ENCODE data around the gene ACP4. TPM values are rescaled to one million over a fixed set of nuclear protein-coding genes. Genes with fewer than 3 reads are reported as not detected.

Gene ACP4
- total RNA-seq, 6 experiments from 2014 or later = 0.37 TPM; not detected in 5

GRCh38 chr19:50784710-50785109 lies 5.5 kb upstream of the ACP4 start:
- TF ChIP-seq CTCF (IDR thresholded peaks at IDR 0.05) (no peak), POLR2A (IDR thresholded peaks at IDR 0.05) (no peak)
- ATAC-seq (no peak), DNase-seq (no peak)
- Histone ChIP-seq H3K9me3 (no peaks in the 10 kb centered on the region), H3K27me3 (no peaks in the 10 kb centered on the region), H3K4me3 (no peak overlapping the region), H3K4me1 (no peaks in the 10 kb centered on the region), H3K27ac (no peak overlapping the region), H3K36me3 (no peaks in the 10 kb centered on the region)
- whole genome bisulfite sequencing (ENCODE audit: insufficient coverage, low coverage, low lambda C conversion rate, missing lambda C conversion rate) = 80% methylated on average over 3 of the region's 3 CpGs
- intact Hi-C loops (cut with DNase I) = loop anchor here (10.0 kb wide), 3 partner anchors 70 to 410 kb away; partner anchors contain the start of genes NR1H2 (in 1 of the 2) and SHANK1 (in 1 of the 2)

- intact Hi-C loops (cut with DNase I) = loop anchor here (10.0 kb wide), 3 partner anchors 71 to 411 kb away; partner anchors contain the start of genes NR1H2 (in 1 of the 2) and SHANK1 (in 1 of the 2)
- no peaks in the 10 kb centered on the region for H3K36me3 ChIP-seq
- no peaks in the 10 kb centered on the region for H3K9me3 ChIP-seq
- TF ChIP-seq POLR2A (IDR thresholded peaks at IDR 0.05) (no peak), CTCF (IDR thresholded peaks at IDR 0.05) (no peak)
- ATAC-seq (no peak), DNase-seq (no peak)
- no peaks in the 10 kb centered on the region for H3K27me3 ChIP-seq
- 70% methylated on average over 7 of the region's 12 CpGs for WGBS (ENCODE audit: insufficient coverage, low coverage, low lambda C conversion rate, missing lambda C conversion rate)
- no peak overlapping the region for H3K4me3 ChIP-seq
- H3K4me1 ChIP-seq = no peaks in the 10 kb centered on the region
- H3K27ac ChIP-seq = no peak overlapping the region
Observed at GRCh38 chr19:50785329-50785728, 4.9 kb upstream of the ACP4 start.

- Histone ChIP-seq H3K36me3 (no peaks in the 10 kb centered on the region), H3K4me1 (no peaks in the 10 kb centered on the region), H3K9me3 (no peaks in the 10 kb centered on the region), H3K27ac (no peak overlapping the region), H3K4me3 (no peak overlapping the region), H3K27me3 (no peaks in the 10 kb centered on the region)
- no peak for DNase-seq
- intact Hi-C loops (cut with DNase I) = no loop called here
- WGBS (ENCODE audit: insufficient coverage, low coverage, low lambda C conversion rate, missing lambda C conversion rate) = 51% methylated on average over 4 of the region's 6 CpGs
- ATAC-seq = no peak
- TF ChIP-seq CTCF (IDR thresholded peaks at IDR 0.05) = no peak
- no peak for TF ChIP-seq POLR2A (IDR thresholded peaks at IDR 0.05)
Observed at GRCh38 chr19:50790922-50791467, 780 bp downstream of the ACP4 start.

GRCh38 chr19:50791594-50792271 lies 1.5 kb downstream of the ACP4 start:
- intact Hi-C loops (cut with DNase I) = no loop called here
- no peak overlapping the region for H3K4me3 ChIP-seq
- H3K36me3 ChIP-seq = no peaks in the 10 kb centered on the region
- no peaks in the 10 kb centered on the region for H3K27me3 ChIP-seq
- H3K4me1 ChIP-seq = no peaks in the 10 kb centered on the region
- H3K27ac ChIP-seq = no peak overlapping the region
- DNase-seq (no peak), ATAC-seq (no peak)
- 66% methylated on average over 8 of the region's 47 CpGs for WGBS (ENCODE audit: insufficient coverage, low coverage, low lambda C conversion rate, missing lambda C conversion rate)
- no peaks in the 10 kb centered on the region for H3K9me3 ChIP-seq
- TF ChIP-seq POLR2A (IDR thresholded peaks at IDR 0.05) (no peak), CTCF (IDR thresholded peaks at IDR 0.05) (no peak)
